ENCODE measurements around the gene LGALS7.
"Not testable (repeated sequence)": the region's sequence is repeated elsewhere in the genome, so short reads cannot be mapped to it uniquely, and the experiment has no call there.

LGALS7 gene

GRCh38 chr19:38773469-38774177 is at the start of gene LGALS7:
Gene LGALS7 (minus strand): TSS chr19:38773517. CDS start chr19:38773492, 25 bp downstream.
- DNase-seq = no peak

DNA sequence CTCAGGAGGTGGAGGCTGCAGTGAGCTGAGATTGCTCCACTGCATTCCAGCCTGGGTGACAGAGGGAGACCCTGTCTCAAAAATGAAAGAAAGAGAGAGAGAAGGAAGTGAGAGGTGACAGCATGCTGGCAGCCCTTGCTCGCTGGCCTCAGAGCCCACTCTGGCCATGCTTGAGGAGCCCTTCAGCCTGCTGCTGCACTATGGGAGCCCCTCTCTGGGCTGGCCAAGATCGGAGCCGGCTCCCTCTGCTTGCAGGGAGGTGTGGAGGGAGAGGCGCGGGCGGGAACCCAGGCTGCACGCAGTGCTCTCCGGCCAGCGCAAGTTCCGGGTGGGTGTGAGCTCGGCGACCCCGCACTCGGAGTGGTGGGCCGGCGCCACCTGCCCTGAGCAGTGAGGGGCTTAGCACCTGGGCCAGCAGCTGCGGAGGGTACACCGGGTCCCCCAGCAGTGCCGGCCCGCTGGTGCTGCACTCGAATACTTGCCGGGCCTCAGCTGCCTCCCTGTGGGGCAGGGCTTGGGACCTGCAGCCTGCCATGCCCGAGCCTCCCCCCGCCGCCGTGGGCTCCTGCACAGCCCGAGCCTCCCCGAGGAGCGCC is 48.0 kb upstream of the LGALS7 start:
- DNase-seq = not testable (repeated sequence)

- DNase-seq = no peak
Observed at GRCh38 chr19:38819231-38819920, 46.1 kb upstream of the LGALS7 start.

DNA sequence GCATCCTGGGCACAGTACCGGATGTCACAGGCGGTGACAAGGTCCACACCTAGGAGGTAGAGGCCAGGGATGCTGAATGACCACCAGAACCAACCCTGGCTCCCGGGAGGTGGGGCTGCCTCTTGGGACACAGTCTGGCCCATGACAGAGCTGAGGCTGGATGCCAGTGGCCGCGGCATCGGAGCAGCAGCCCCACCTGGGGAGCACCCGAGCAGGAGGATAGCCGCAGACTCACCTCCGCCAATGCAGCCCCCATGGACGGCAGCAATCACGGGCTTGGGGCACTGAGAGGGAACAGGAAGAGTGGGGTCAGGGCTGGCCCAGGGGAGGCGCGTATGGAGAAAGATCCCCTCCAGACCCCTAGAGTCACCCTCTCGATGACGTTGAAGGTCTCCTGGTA is 43.8 kb upstream of the LGALS7 start:
- DNase-seq = no peak

GRCh38 chr19:38816131-38816750 is 42.9 kb upstream of the LGALS7 start:
- DNase-seq = no peak

DNA sequence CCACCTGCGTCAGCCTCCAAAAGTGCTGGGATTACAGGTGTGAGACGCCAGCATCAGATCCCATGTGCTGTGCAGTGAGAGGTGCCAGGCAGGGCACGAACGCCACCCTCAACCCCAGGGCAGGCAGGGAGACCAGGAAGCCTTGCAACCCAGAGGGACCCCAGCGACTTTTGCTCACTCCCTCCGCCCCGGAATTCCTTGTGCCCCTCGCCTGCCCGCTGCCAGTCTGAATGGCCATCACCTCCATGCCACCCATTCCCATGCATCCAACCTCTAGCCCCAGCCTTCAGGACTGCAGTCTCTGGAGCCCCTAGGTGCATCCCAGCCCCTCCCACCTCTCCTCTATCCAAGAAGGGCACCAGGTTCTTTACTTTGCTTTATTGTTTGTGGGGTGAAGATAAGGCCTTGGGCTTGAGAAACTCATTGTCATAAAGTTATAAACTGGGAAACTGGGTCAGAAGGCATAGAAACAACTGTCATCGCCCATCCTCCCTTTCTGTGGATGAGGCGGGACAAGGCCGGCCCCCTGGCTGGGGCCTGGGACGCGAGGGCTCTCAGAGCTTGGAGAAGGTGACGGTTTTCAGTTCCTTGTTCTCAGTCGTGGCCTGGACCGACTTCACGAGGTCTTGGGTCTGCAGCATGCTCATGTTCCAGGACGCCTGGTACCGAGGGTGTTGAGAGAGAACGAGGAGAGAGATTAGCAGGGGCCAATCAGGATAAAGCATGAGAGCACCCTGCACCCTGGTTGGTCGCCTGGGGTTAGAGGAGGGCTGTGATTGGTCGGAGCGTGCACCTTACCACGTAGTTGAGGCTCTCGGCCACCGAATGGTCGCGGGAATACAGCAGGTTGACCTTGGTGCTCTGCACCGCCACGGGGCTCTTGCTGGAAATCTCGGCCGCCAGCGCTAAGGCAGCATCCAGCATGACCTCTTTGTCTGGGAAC is 42.0 kb upstream of the LGALS7 start:
- no peak for DNase-seq

GRCh38 chr19:38813932-38814331 is 40.6 kb upstream of the LGALS7 start:
- not testable (repeated sequence) for DNase-seq

- DNase-seq = no peak
Observed at GRCh38 chr19:38813323-38813722, 40.0 kb upstream of the LGALS7 start.

- DNase-seq = no peak
Observed at GRCh38 chr19:38812841-38813320, 39.6 kb upstream of the LGALS7 start, which contains the start of gene LGALS4. Gene LGALS4 (minus strand): TSS chr19:38812945. CDS start chr19:38812886, 59 bp downstream.

DNA sequence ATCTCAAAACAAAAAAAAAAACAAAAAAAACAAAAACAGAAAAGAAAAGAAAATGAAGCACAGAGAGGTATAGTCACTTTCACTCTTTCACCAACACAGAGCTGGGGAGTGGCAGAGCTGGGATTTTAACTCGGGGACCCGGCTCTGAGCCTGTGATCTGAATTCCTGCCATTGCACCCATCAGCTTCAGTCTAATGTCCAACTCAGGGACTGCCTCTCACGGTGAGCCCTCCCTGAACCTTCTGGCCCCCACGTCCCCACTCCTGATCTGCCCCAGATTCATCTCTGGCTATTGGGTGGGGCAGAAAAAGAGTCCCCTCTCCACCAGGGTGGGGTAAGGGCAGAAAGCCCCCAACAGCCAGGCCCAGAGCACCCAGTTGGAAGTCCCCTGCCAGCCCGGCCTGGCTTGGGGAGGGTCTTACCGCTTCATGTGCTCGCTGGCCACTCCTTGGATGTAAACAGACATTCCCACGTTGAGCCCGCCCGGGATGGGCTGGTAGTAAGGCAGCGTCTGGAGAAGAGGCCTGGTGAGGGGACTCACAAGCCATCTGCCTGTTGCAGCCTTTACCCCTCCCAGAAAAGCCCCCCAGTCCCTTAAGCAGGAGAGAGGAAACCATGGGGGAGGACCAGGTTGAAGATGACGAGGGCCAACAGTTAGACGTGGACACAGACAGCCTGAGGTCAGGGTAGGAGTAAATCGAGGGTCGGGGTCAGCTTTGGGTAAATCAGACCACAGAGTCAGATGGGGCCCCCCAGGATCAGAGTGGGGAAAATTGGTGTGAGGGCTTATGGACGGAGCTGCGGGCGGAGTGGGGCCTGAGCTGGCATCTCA is 38.9 kb upstream of the LGALS7 start:
- no peak for DNase-seq

DNA sequence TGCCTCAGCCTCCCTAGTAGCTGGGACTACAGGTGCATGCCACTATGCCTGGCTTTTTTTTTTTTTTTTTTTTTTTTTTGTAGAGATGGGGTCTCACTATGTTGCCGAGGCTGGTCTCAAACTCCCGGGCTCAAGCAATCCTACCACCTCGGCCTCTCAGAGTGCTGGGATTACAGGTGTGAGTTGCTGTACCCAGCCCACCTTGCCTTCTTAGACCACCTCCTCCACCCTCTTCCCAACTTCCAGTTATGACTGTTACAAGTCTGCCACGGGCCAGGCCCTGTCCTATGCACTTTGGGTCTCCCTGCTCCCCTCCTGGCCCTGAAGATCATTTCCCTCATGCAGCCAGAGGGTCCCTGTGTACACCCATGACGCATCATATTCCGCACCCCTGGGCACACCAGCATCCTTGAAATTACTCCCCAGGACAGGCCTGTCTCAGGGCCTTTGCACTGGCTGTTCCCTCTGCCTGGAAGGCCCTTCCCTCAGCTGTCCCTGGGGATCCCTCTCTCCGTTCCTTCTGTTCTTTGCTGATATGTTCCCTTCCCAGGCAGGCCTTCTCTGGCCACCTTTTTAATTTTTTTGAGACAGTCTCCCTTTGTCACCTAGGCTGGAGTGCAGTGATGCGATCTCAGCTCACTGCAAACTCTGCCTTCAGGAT is 36.4 kb upstream of the LGALS7 start:
- no peak for DNase-seq

- DNase-seq = no peak
Observed at GRCh38 chr19:38808741-38809140, 35.4 kb upstream of the LGALS7 start.

DNA sequence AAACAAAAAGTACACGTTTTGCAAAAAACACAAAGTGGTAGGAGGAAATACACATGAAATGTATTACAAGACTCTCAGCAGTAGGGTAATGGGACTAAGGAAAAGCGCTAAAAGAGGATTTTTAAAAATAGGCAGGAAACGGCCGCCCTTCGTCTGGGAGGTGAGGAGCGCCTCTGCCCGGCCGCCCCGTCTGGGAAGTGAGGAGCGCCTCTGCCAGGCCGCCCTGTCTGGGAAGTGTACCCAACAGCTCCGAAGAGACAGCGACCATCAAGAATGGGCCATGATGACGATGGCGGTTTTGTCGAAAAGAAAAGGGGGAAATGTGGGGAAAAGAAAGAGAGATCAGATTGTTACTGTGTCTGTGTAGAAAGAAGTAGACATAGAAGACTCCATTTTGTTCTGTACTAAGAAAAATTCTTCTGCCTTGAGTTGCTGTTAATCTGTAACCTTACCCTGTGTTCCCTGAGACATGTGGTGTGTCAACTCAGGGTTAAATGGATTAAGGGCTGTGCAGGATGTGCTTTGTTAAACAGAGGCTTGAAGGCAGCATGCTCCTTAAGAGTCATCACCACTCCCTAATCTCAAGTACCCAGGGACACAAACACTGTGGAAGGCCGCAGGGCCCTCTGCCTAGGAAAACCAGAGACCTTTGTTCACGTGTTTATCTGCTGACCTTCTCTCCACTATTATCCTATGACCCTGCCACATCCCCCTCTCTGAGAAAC is 34.2 kb upstream of the LGALS7 start:
- not testable (repeated sequence) for DNase-seq

GRCh38 chr19:38806371-38806770 is 33.1 kb upstream of the LGALS7 start:
- no peak for DNase-seq

GRCh38 chr19:38805180-38805579 is 31.9 kb upstream of the LGALS7 start:
- no peak for DNase-seq

GRCh38 chr19:38803543-38803942 is 30.2 kb upstream of the LGALS7 start:
- DNase-seq = no peak

DNA sequence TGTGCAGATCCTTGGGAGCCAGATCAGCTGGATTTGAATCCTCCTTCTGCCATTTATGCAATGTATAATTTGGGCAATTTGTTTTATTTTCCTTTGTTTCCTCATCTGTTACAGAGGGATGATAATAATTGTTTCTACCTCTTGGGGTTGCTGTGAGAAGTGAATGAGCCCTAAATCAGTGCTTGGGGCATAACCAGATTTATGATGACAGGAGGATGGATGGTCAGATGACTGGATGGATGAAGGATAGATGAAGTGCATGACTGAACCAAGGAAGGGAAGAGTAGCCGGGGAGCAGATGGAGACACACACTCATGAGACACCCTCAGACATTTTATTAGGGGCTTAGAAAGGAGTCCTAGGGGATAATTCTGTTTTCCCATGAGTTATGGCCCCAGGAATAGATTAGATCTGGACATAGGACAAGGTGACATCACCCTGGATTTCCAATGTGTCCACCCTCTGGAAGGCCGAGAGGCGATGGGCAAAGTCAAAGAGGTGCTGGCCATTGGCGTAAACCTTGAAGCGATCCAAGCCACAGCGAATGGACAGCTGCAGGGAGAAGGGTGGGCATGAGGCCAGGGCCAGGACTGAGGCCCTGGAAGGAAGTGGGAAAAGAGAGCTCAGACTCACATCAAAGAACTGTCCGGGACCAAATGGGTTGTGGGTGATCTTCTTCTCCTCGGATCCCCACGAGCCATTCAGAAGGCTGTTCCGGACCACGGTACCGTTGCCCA is 28.2 kb upstream of the LGALS7 start:
- no peak for DNase-seq

GRCh38 chr19:38800577-38801347 is 27.4 kb upstream of the LGALS7 start:
- no peak for DNase-seq

Data from stimulated activated naive CD4-positive, alpha-beta T cell (primary cell).